HEK293 (cell line): ENCODE results near the gene SELENOM.

Experiments used
- AEBP2 ChIP-seq: fragments of 450-650 bp; formaldehyde crosslinking; IDR thresholded peaks from 2 replicates; pipeline ENCODE4 v1.5.1; 2016; ENCODE audit warnings: missing biosample characterization, missing genetic modification characterization, borderline replicate concordance
- BCL6B ChIP-seq: fragments of 450-650 bp; formaldehyde crosslinking; IDR thresholded peaks from 2 replicates; pipeline ENCODE4 v1.5.1; 2017; ENCODE audit warnings: missing biosample characterization, missing genetic modification characterization
- GFI1B ChIP-seq: fragments of 450-650 bp; formaldehyde crosslinking; IDR thresholded peaks from 2 replicates; pipeline ENCODE4 v1.5.1; 2016; ENCODE audit warnings: missing biosample characterization, missing genetic modification characterization
- GLI2 ChIP-seq: fragments of 450-650 bp; formaldehyde crosslinking; IDR thresholded peaks from 2 replicates; pipeline ENCODE4; 2017; ENCODE audit warnings: missing biosample characterization, missing genetic modification characterization, low read depth, borderline replicate concordance
- GLI4 ChIP-seq: fragments of 450-650 bp; formaldehyde crosslinking; IDR thresholded peaks from 2 replicates; pipeline ENCODE4 v1.5.1; 2016; ENCODE audit warnings: missing biosample characterization, missing genetic modification characterization
- HOXC10 ChIP-seq: sonication (generic); formaldehyde crosslinking; IDR thresholded peaks from 2 replicates; pipeline ENCODE4 v1.8.1; 2023; ENCODE audit warnings: mild to moderate bottlenecking, missing genetic modification reagents
- MZF1 ChIP-seq: fragments of 450-650 bp; formaldehyde crosslinking; IDR thresholded peaks from 2 replicates; pipeline ENCODE4 v1.5.1; 2017; ENCODE audit warnings: missing biosample characterization, missing genetic modification characterization, borderline replicate concordance
- OVOL3 ChIP-seq: fragments of 450-650 bp; formaldehyde crosslinking; IDR thresholded peaks from 2 replicates; pipeline ENCODE4 v1.5.1; 2016; ENCODE audit warnings: missing biosample characterization, missing genetic modification characterization
- PATZ1 ChIP-seq: fragments of 450-650 bp; formaldehyde crosslinking; IDR thresholded peaks from 2 replicates; pipeline ENCODE4 v1.5.1; 2016; ENCODE audit warnings: missing biosample characterization, missing genetic modification characterization
- PRDM2 ChIP-seq: fragments of 450-650 bp; formaldehyde crosslinking; IDR thresholded peaks from 2 replicates; pipeline ENCODE4 v1.5.1; 2016; ENCODE audit warnings: missing biosample characterization, missing genetic modification characterization, borderline replicate concordance
- SP3 ChIP-seq: fragments of 450-650 bp; formaldehyde crosslinking; IDR thresholded peaks from 2 replicates; pipeline ENCODE4 v1.5.1; 2016; ENCODE audit warnings: missing biosample characterization, missing genetic modification characterization
- SP7 ChIP-seq: fragments of 450-650 bp; formaldehyde crosslinking; IDR thresholded peaks from 2 replicates; pipeline ENCODE4 v1.5.1; 2016; ENCODE audit warnings: missing biosample characterization, missing genetic modification characterization
- TRIM28 ChIP-seq: IDR thresholded peaks from 2 replicates; pipeline ENCODE4 v1.6.1; 2011; ENCODE audit warnings: low read length, control low read depth, borderline replicate concordance
- ZBTB21 ChIP-seq: fragments of 450-650 bp; formaldehyde crosslinking; IDR thresholded peaks from 2 replicates; pipeline ENCODE4 v1.5.1; 2017; ENCODE audit warnings: missing biosample characterization, missing genetic modification characterization
- ZNF138 ChIP-seq: fragments of 450-650 bp; formaldehyde crosslinking; IDR thresholded peaks from 2 replicates; pipeline ENCODE4 v1.5.1; 2016; ENCODE audit warnings: missing biosample characterization, missing genetic modification characterization, borderline replicate concordance
- ZNF169 ChIP-seq: fragments of 450-650 bp; formaldehyde crosslinking; IDR thresholded peaks from 2 replicates; pipeline ENCODE4 v1.5.1; 2016; ENCODE audit warnings: missing biosample characterization, missing genetic modification characterization
- ZNF280C ChIP-seq: fragments of 450-650 bp; formaldehyde crosslinking; IDR thresholded peaks from 2 replicates; pipeline ENCODE4 v1.5.1; 2016; ENCODE audit warnings: missing biosample characterization, missing genetic modification characterization
- ZNF335 ChIP-seq: fragments of 450-650 bp; formaldehyde crosslinking; conservative IDR thresholded peaks from 2 replicates; pipeline ENCODE4 v1.5.1; 2016; ENCODE audit warnings: missing biosample characterization, missing genetic modification characterization
- ZNF362 ChIP-seq: fragments of 450-650 bp; formaldehyde crosslinking; IDR thresholded peaks from 2 replicates; pipeline ENCODE4 v1.5.1; 2016; ENCODE audit warnings: missing biosample characterization, missing genetic modification characterization
- ZNF433 ChIP-seq: fragments of 450-650 bp; formaldehyde crosslinking; IDR thresholded peaks from 2 replicates; pipeline ENCODE4 v1.5.1; 2016; ENCODE audit warnings: missing biosample characterization, missing genetic modification characterization, low read depth
- ZNF529 ChIP-seq: fragments of 450-650 bp; formaldehyde crosslinking; IDR thresholded peaks from 2 replicates; pipeline ENCODE4 v1.5.1; 2017; ENCODE audit warnings: missing genetic modification characterization, missing biosample characterization; ENCODE audit not compliant: insufficient replicate concordance
- ZNF549 ChIP-seq: fragments of 450-650 bp; IDR thresholded peaks from 2 replicates; pipeline ENCODE4 v1.5.1; 2018; ENCODE audit warnings: missing biosample characterization, missing genetic modification characterization, mild to moderate bottlenecking, inconsistent platforms, moderate library complexity
- ZNF580 ChIP-seq: fragments of 450-650 bp; formaldehyde crosslinking; IDR thresholded peaks from 2 replicates; pipeline ENCODE4 v1.5.1; 2016; ENCODE audit warnings: missing biosample characterization, missing genetic modification characterization
- ZNF791 ChIP-seq: fragments of 450-650 bp; formaldehyde crosslinking; IDR thresholded peaks from 2 replicates; pipeline ENCODE4 v1.5.1; 2016; ENCODE audit warnings: missing biosample characterization, missing genetic modification characterization
- ZXDB ChIP-seq: fragments of 450-650 bp; formaldehyde crosslinking; IDR thresholded peaks from 2 replicates; pipeline ENCODE4 v1.5.1; 2016; ENCODE audit warnings: missing biosample characterization, missing genetic modification characterization

Gene SELENOM

GRCh38 chr22:31122532-31123291 lies 15.3 kb upstream of the SELENOM start, which contains the start of gene INPP5J (continued):
- no peak for TF ChIP-seq PRDM2
- no peak for TF ChIP-seq GLI4 (tag by site-specific recombination)
- TF ChIP-seq ZNF791 (tag by site-specific recombination) = no peak
- no peak for TF ChIP-seq ZNF169 (tag by site-specific recombination)
- TF ChIP-seq SP7 (tag by site-specific recombination) = peak; percentile 16; the same call in 1 of the 2 replicates
- TF ChIP-seq SP3 (tag by site-specific recombination) = no peak
- TF ChIP-seq TRIM28 = no peak
- no peak for TF ChIP-seq ZNF280C
- no peak for TF ChIP-seq GLI2 (tag by site-specific recombination)
- no peak for TF ChIP-seq ZNF549 (tag by site-specific recombination)
- TF ChIP-seq ZNF362 = no peak
- TF ChIP-seq ZNF433 = no peak
- TF ChIP-seq BCL6B = no peak
- TF ChIP-seq AEBP2 (tag by site-specific recombination) = no peak
- no peak for TF ChIP-seq GFI1B (tag by site-specific recombination)
- peak; percentile 39 for TF ChIP-seq ZNF335 (tag by site-specific recombination)
- no peak for TF ChIP-seq MZF1
- TF ChIP-seq OVOL3 (tag by site-specific recombination) = no peak
- no peak for TF ChIP-seq ZNF529 (tag by site-specific recombination)
- TF ChIP-seq ZNF580 (tag by site-specific recombination) = no peak
- peak; percentile 85 for TF ChIP-seq ZXDB (tag by site-specific recombination)
- no peak for TF ChIP-seq HOXC10
- TF ChIP-seq ZBTB21 = peak; percentile 69
- TF ChIP-seq PATZ1 (tag by site-specific recombination) = peak; percentile 88
- no peak for TF ChIP-seq ZNF138
